ENCODE results near the gene GPA33.

The GPA33 gene

DNA sequence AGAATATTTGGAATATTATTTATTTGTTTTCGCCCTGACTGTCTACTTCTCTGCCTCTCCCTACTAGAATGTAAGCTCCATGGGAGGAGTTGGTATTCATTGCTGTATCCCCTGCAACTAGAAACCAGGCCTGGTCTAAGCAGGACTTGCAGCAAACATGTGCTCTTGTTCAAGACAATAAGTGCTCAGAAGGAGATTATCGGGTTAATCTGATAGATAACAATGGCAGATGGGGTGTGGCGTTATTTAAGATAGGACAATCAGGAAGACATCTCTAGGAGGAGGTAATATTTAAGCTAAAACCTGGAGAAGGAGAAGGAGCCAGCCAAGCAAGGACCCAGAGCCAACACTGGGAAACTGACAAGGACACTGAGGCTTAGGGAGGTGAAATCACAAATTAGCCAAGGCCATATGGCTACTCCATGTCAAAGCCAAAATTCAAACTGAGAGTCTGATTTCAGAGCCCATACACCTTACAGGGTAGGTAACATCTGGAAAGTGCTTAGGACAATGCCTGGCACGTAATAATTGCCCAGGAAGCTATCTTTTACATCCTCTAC lies 45.2 kb upstream of the GPA33 start:
- H3K79me2 ChIP-seq (ENCODE audit: insufficient read depth, low read length) = no peaks in the 10 kb centered on the region
- H3K36me3 ChIP-seq (ENCODE audit: low read length) = no peaks in the 10 kb centered on the region
- no peaks in the 10 kb centered on the region for H3F3A ChIP-seq (ENCODE audit: insufficient read depth)
- no peaks in the 10 kb centered on the region for H3K27me3 ChIP-seq (ENCODE audit: low read length)
- TF ChIP-seq, protein P1, sequence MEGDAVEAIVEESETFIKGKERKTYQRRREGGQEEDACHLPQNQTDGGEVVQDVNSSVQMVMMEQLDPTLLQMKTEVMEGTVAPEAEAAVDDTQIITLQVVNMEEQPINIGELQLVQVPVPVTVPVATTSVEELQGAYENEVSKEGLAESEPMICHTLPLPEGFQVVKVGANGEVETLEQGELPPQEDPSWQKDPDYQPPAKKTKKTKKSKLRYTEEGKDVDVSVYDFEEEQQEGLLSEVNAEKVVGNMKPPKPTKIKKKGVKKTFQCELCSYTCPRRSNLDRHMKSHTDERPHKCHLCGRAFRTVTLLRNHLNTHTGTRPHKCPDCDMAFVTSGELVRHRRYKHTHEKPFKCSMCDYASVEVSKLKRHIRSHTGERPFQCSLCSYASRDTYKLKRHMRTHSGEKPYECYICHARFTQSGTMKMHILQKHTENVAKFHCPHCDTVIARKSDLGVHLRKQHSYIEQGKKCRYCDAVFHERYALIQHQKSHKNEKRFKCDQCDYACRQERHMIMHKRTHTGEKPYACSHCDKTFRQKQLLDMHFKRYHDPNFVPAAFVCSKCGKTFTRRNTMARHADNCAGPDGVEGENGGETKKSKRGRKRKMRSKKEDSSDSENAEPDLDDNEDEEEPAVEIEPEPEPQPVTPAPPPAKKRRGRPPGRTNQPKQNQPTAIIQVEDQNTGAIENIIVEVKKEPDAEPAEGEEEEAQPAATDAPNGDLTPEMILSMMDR (IDR thresholded peaks at IDR 0.05; ENCODE audit: insufficient read depth, low read length, poor library complexity, severe bottlenecking) = no peak
- TF ChIP-seq EZH2phosphoT487 (conservative IDR thresholded peaks at IDR 0.05; ENCODE audit: low read length) = no peak
- H2AFZ ChIP-seq (ENCODE audit: low read depth, low read length, severe bottlenecking) = no peak overlapping the region
- H3K27ac ChIP-seq (ENCODE audit: low read depth, low read length) = no peak overlapping the region
- no peaks in the 10 kb centered on the region for H4K20me1 ChIP-seq (ENCODE audit: low read depth, low read length)
- no peaks in the 10 kb centered on the region for H3K9me2 ChIP-seq (replicated peaks; ENCODE audit: insufficient read depth, low read length)
- H3K4me2 ChIP-seq (ENCODE audit: low read depth, low read length, poor library complexity, severe bottlenecking) = no peak overlapping the region
- no peak overlapping the region for H3K4me3 ChIP-seq (ENCODE audit: insufficient read depth, low read length, poor library complexity, severe bottlenecking)
- no peaks in the 10 kb centered on the region for H3K9me3 ChIP-seq (ENCODE audit: insufficient read depth, low read length)
- H3K9ac ChIP-seq (ENCODE audit: low read length) = no peak overlapping the region

DNA sequence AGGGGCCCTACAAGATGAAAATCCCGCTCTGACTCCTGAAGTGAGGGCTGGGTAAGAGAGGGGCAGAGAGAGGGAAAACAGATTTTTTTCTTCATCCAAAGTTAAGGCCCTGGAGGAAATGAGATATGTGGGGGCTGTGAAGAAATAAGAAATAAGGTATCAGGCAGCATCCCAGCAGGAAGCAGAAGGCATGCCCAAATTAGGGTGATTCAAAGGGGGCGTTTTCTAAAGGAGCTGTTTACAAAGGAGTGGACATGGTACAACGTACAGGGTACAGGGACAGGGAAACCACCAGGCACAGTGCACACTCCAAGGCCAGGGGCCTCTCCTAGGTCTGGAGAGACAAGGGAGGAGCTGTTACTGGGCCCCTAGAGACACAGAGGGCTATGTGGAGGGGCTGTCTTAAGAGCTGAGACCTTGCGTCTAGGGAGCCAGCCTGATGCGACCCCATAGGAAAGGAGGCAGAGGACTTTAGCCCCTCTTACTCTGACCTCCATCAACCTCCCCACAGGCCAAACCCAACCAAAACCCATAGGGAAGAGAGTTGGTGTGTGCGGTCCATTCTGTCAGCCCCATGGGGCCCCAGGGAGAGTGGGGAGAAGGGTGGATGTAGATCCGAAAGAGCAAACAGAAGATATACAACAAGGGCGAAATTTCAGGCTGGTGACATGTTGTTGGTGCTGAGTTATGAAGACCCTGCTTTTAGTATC lies 42.3 kb upstream of the GPA33 start:
- Histone ChIP-seq H3K4me3 (ENCODE audit: insufficient read depth, low read length, poor library complexity, severe bottlenecking) (no peak overlapping the region), H3K9me3 (ENCODE audit: insufficient read depth, low read length) (no peaks in the 10 kb centered on the region), H2AFZ (ENCODE audit: low read depth, low read length, severe bottlenecking) (no peak overlapping the region), H3F3A (ENCODE audit: insufficient read depth) (no peaks in the 10 kb centered on the region), H3K9me2 (replicated peaks; ENCODE audit: insufficient read depth, low read length) (no peaks in the 10 kb centered on the region), H3K9ac (ENCODE audit: low read length) (no peak overlapping the region), H3K36me3 (ENCODE audit: low read length) (no peaks in the 10 kb centered on the region), H3K4me2 (ENCODE audit: low read depth, low read length, poor library complexity, severe bottlenecking) (no peak overlapping the region), H3K27ac (ENCODE audit: low read depth, low read length) (no peak overlapping the region), H4K20me1 (ENCODE audit: low read depth, low read length) (no peaks in the 10 kb centered on the region), H3K27me3 (ENCODE audit: low read length) (no peaks in the 10 kb centered on the region), H3K79me2 (ENCODE audit: insufficient read depth, low read length) (no peaks in the 10 kb centered on the region)
- TF ChIP-seq, protein P1 (IDR thresholded peaks at IDR 0.05; ENCODE audit: insufficient read depth, low read length, poor library complexity, severe bottlenecking) = no peak
- TF ChIP-seq EZH2phosphoT487 (conservative IDR thresholded peaks at IDR 0.05; ENCODE audit: low read length) = no peak

DNA sequence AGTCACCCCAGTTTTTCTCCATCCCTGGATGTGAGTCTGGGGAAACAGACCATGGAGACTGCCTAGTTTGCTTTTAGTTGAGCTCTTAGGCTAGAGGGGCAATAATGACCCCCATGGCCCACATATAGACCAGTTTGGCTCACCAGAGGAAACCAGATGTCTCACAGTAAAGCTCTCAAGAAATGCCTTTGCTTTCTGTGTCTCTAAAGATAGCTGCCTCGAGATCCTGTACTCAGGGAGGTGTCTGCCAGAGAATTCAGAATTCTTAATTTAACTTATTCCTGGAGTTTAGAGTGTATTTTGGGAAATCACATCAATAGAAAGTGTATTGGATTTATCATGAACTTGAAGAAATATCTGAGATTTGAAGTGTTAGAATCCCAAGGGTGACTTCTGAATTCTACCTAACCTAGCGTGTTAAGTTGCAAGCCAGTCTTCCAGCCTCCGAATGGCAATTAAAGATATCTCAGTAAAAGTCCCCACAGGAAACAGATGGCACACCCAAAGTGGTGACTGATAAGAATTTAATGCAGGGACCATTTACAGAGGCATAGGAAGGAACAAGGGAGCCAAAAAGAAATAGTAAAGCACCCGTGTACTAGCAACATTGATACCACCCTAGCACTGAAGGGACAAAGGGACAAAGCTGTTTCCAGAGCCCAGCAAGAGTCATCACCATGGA lies 40.8 kb upstream of the GPA33 start:
- H3F3A ChIP-seq (ENCODE audit: insufficient read depth) = no peaks in the 10 kb centered on the region
- H3K27ac ChIP-seq (ENCODE audit: low read depth, low read length) = no peak overlapping the region
- no peak overlapping the region for H3K9ac ChIP-seq (ENCODE audit: low read length)
- no peaks in the 10 kb centered on the region for H3K9me2 ChIP-seq (replicated peaks; ENCODE audit: insufficient read depth, low read length)
- no peaks in the 10 kb centered on the region for H3K27me3 ChIP-seq (ENCODE audit: low read length)
- no peak overlapping the region for H2AFZ ChIP-seq (ENCODE audit: low read depth, low read length, severe bottlenecking)
- H3K4me3 ChIP-seq (ENCODE audit: insufficient read depth, low read length, poor library complexity, severe bottlenecking) = no peak overlapping the region
- H3K36me3 ChIP-seq (ENCODE audit: low read length) = no peaks in the 10 kb centered on the region
- H3K9me3 ChIP-seq (ENCODE audit: insufficient read depth, low read length) = no peaks in the 10 kb centered on the region
- TF ChIP-seq, protein P1 (IDR thresholded peaks at IDR 0.05; ENCODE audit: insufficient read depth, low read length, poor library complexity, severe bottlenecking) = no peak
- TF ChIP-seq EZH2phosphoT487 (conservative IDR thresholded peaks at IDR 0.05; ENCODE audit: low read length) = no peak
- H3K4me2 ChIP-seq (ENCODE audit: low read depth, low read length, poor library complexity, severe bottlenecking) = no peak overlapping the region
- H4K20me1 ChIP-seq (ENCODE audit: low read depth, low read length) = no peaks in the 10 kb centered on the region
- no peaks in the 10 kb centered on the region for H3K79me2 ChIP-seq (ENCODE audit: insufficient read depth, low read length)

Measured in SU-DHL-6 (cell line).